PFSK-1 (cell line): ENCODE measurements around the gene NECAB2.

Experiments used
- FOXP2 ChIP-seq: optimal IDR thresholded peaks from 2 replicates; pipeline ENCODE3; 2011; ENCODE audit warnings: borderline replicate concordance, control low read depth, inconsistent platforms; ENCODE audit not compliant: insufficient read depth; ENCODE audit errors: extremely low read length, extremely low read depth
- POLR2AphosphoS5 ChIP-seq: IDR thresholded peaks from 2 replicates; pipeline ENCODE4 v1.6.1; 2012; ENCODE audit warnings: low read depth, mild to moderate bottlenecking, control low read depth, low read length, moderate library complexity
- SIN3A ChIP-seq: IDR thresholded peaks from 2 replicates; pipeline ENCODE4 v1.6.1; 2012; ENCODE audit warnings: mild to moderate bottlenecking, low read length, moderate library complexity, borderline replicate concordance; ENCODE audit not compliant: insufficient read depth
- TAF1 ChIP-seq: IDR thresholded peaks from 2 replicates; pipeline ENCODE4 v1.6.1; 2012; ENCODE audit warnings: low read length, control low read depth, borderline replicate concordance; ENCODE audit not compliant: insufficient read depth
- TF ChIP-seq, protein P1 (sequence below), 2 experiments: IDR thresholded peaks; 2 replicates each; pipeline versions ENCODE4 v1.6.1 to v1.8.0; 2011 to 2012; ENCODE audit warnings: low read depth in 2 of 2, low read length in 2 of 2, control low read depth in 1 of 2, inconsistent platforms in 1 of 2, mild to moderate bottlenecking in 1 of 2, moderate library complexity in 1 of 2; ENCODE audit not compliant: insufficient read depth in 1 of 2

NECAB2 gene

DNA sequence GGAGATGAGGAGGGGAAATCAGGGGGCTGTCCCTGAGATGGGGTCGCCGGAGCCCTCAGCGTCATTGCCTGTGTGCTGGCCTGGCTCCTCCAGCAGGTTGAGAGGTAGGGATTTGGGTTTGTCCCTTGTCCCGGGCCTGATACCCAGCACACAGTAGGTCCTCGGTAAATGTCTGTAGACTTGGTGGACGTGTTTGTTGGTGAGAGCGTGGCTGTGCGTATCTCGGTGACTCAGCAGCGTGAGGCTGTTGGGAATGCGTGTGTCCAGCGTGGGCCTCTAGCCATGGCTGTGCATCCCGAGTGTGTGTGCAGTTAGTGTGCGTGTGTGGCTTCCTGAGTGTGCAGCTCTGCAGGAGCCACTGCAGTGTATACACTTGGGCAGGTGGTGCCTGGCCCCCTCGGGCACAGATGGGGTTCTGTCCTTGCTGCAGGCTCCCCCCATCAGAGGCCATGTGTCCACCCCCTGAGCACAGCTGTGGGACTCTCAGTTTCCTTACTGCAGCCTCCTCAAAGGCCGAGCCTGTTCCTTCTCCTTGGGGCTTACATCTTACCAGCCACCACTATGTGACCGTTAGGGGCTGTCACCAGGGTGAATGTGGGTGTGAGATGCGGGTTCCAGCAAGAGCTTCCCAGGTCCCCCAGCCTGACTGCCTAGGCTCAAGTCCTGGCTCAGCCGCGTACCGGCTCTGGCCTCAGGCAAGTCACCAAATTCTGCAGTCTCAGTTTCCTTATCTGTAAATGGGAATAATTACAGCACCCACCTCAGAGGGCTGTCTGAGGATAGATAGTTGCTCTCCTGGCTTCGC lies 5.7 kb downstream of the NECAB2 start:
- TF ChIP-seq FOXP2 (no peak), POLR2AphosphoS5 (no peak), TAF1 (no peak), SIN3A (no peak)
- TF ChIP-seq, protein P1, sequence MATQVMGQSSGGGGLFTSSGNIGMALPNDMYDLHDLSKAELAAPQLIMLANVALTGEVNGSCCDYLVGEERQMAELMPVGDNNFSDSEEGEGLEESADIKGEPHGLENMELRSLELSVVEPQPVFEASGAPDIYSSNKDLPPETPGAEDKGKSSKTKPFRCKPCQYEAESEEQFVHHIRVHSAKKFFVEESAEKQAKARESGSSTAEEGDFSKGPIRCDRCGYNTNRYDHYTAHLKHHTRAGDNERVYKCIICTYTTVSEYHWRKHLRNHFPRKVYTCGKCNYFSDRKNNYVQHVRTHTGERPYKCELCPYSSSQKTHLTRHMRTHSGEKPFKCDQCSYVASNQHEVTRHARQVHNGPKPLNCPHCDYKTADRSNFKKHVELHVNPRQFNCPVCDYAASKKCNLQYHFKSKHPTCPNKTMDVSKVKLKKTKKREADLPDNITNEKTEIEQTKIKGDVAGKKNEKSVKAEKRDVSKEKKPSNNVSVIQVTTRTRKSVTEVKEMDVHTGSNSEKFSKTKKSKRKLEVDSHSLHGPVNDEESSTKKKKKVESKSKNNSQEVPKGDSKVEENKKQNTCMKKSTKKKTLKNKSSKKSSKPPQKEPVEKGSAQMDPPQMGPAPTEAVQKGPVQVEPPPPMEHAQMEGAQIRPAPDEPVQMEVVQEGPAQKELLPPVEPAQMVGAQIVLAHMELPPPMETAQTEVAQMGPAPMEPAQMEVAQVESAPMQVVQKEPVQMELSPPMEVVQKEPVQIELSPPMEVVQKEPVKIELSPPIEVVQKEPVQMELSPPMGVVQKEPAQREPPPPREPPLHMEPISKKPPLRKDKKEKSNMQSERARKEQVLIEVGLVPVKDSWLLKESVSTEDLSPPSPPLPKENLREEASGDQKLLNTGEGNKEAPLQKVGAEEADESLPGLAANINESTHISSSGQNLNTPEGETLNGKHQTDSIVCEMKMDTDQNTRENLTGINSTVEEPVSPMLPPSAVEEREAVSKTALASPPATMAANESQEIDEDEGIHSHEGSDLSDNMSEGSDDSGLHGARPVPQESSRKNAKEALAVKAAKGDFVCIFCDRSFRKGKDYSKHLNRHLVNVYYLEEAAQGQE (IDR thresholded peaks at IDR 0.05; ENCODE audit: insufficient read depth in 1 of 2, low read depth in 2 of 2, low read length in 2 of 2): no peak

DNA sequence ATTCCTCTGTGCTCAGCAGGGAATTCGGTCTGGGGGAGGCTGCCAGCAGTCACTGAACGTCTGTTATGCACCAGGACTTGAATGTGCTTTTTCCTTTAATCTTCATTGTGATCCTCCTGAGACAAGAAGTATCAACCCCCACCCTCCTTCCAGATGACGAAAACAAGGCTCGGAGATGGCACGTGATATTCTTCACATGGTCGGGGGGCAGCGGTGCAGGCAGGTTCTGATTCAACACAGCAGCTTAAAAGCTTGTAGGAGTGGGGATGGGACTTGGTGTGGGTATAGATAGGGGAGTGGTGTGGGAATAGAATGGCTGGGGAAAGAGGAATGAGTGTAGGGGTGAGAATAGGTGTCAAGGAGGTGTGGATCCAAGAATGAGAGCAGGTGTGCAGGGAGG lies 6.4 kb downstream of the NECAB2 start:
- TF ChIP-seq, protein P1 (IDR thresholded peaks at IDR 0.05; ENCODE audit: insufficient read depth in 1 of 2, low read depth in 2 of 2, low read length in 2 of 2): no peak
- TF ChIP-seq FOXP2 (no peak), TAF1 (no peak), SIN3A (no peak), POLR2AphosphoS5 (no peak)

GRCh38 chr16:83975590-83976260 lies 7.7 kb downstream of the NECAB2 start:
- TF ChIP-seq POLR2AphosphoS5 (no peak), TAF1 (no peak), SIN3A (no peak), FOXP2 (no peak)
- TF ChIP-seq, protein P1 (IDR thresholded peaks at IDR 0.05; ENCODE audit: insufficient read depth in 1 of 2, low read depth in 2 of 2, low read length in 2 of 2): no peak

DNA sequence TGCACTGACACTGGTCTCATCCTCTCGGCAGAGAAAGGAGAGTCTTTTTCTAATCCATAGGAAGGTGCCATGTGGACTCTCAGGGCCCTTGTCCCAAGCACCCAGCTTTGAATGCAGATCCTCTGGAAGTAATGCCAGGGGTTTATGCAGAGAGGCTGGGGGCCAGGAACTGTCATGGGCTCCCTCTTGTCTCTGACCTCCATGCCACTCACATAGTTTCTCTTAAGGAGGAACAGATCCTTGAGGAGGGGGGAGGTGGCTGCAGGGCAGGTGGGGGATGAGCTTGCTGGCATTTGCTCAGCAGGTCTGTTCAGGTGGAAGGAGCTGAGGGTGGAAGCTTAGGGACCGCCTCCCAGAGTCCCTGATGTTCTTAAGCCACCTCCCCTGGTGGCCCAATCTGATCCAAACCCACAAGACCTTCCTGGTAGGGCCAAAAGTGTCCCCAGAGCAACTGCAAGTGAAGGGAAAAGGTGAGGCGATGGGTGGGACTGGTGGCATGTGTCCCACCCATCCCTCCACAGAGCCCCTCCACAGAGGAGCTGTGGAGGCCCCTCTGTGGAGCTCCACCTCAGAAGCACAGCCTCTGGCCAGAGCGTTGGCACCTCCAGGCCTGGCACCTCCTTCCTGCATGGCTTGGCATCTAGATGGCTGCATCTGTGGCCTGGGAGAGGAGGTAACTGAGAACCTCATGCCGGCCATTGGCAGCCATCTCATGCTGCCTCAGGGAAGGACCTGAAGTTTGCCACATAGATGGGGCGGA lies 9.2 kb downstream of the NECAB2 start:
- no peak for TF ChIP-seq POLR2AphosphoS5
- no peak for TF ChIP-seq FOXP2
- no peak for TF ChIP-seq TAF1
- TF ChIP-seq, protein P1 (IDR thresholded peaks at IDR 0.05; ENCODE audit: insufficient read depth in 1 of 2, low read depth in 2 of 2, low read length in 2 of 2): no peak
- TF ChIP-seq SIN3A: no peak
